CD4-positive, alpha-beta T cell treated with Interleukin-10 for 1 hour (primary cell): ENCODE measurements around the gene LIN7B.
"Not testable (repeated sequence)": the region's sequence is repeated elsewhere in the genome, so short reads cannot be mapped to it uniquely, and the experiment has no call there.

ENCODE experiments used
- DNase-seq: peaks from one replicate; pipeline ENCODE4 v3.0.0-alpha.2; 2020

Gene LIN7B

DNA sequence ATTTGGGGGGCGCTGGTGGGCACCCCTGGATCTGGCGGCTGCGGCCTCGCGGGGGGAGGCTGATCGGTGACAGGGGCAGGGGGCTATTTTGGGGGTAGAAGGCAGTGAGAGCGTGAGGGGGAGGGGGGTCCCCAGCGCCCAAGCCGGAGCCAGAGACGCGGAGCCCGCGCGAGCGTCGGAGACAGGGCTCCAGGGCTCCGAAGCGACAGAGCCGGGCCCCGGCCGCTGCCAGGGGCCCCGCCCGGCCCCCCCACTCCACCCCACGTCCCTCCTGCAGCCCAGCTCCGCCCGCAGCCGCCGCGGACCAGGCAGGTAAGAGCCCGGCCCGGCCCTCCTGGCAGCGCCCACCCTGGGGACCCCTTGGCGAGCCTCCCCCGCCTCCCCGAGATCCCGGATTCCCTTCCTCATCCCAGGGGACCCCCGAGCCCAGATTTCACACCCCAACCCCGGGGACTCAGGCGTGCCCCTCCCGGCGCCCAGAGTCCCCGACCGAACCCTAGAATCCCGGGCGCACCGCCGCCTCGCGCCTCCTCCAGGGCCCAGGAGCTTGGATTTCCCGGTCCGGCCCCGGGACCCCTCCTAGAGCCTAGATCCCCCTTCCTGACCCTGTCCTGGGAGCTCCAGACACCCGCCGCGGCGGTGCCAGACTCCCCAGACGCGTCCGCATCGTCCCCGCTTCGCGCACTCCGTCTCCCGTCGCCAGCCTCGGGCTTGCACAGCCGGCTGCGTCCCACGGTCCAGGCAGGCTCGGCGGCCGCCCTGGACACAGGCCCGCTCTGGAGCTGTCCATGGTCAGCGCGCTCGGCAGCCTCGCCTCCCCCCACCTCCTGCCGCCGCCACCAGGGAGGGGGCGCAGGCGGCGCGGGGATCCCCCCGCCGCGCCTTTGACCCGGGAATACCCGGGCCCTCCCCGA, 5.5 kb downstream of the LIN7B start, which contains the start of gene PPFIA3:
TSS of gene PPFIA3 (plus strand) at position 134 of the 914 bp plus-strand sequence. CDS start 8,330 bp downstream, outside the sequence.
- peak; percentile 26 for DNase-seq

DNA sequence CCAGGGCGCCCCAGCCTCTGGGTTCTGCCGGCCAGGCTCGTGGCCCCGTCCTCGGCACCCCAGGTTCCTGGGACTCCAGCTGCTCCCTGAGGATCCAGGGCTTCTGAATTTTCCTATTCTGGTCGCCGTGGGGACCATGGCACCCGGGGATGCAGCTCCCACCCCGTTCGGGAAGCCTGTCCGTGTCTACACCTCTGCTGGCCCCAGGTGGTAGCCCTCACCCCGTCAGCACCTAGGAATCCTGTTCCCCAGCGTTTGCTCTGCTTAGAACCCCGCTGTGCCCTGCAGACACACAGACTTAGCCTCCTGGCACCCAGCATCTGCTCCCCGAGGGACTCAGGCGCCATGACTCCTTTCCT, 6.1 kb downstream of the LIN7B start:
- no peak for DNase-seq

DNA sequence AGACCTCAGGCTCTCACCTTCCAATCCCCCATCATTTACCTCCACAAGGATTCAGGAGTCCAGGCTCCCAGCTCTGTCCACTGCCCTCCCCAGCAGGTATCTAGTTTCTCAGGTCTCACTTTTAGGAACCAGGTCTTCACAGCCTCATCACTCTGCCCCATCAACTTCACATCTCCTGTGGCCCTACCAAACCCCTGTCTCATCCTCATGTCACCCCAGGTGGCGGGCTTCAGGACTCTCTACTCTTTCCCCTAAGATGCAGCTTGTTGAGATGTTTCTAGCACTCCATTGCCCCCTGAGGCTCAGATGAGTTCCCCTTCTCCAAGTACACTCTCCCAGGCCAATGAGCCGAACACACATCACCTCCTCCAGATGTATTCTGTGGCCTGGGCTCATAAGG, 6.7 kb downstream of the LIN7B start:
- no peak for DNase-seq

DNA sequence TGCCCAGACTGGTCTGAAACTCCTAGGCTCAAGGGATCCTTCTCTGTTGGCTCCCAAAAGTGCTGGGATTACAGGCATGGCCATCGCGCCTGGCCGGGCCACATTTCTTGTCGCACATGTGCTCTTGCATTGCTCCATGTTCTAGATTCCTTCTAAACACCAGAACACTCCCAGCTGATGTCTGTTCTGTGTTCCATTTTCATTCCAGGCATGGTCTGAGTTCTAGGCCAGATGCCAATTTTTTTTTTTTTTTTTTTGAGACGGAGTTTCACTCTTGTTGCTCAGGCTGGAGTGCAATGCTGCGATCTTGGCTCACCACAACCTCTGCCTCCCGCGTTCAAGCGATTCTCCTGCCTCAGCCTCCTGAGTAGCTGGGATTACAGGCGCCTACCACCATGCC, 7.7 kb downstream of the LIN7B start:
- not testable (repeated sequence) for DNase-seq

DNA sequence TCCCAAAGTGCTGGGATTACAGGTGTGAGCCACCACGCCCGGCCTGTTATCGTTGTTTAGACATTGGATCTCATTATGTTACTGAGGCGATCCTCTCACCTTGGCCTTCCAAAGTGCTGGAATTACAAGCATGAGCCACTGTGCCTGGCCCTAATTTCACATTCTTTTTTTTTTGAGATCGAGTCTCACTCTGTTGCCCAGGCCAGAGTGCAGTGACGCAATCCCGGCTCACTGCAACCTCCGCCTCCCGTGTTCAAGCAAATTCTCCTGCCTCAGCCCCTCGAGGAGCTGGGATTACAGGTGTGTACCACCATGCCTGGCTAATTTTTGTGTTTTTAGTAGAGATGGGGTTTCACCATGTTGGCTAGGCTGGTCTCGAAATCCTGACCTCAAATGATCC, 9.1 kb downstream of the LIN7B start:
- DNase-seq, result not testable (repeated sequence)

DNA sequence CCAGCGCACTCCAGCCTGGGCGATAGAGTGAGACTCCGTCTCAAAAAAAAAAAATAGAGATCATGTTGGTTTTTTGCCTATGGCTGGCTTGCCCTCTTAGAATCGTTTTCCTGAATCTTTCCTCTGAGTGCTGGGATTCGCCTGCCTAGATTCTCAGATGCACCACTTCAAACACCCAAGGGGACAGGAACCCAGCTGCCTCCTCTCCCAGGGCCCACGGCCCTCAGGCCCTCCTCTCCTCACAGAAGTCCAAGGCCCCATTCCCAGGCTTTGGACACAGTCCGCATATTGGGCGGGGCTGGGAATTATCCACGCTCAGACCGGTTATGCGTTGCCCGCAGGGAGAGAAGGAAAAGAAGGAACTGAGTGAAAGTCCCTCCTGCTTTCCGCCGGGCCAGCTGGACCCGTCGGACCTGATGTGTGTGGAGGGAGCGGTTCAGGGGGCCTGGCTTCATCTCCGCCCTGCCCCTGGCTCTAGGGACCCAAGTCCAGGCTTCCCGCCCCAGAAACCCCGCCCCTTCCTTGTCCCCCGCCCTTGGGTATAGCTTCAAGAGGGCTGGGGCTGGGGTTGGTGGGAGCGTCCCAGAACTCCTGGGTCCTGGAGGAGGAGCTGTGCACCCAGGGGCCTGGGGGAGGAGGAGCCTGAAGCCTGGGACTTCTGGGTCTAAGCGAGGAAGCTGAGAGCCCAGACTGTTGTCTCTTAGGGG, 11.0 kb downstream of the LIN7B start:
- DNase-seq, result no peak

DNA sequence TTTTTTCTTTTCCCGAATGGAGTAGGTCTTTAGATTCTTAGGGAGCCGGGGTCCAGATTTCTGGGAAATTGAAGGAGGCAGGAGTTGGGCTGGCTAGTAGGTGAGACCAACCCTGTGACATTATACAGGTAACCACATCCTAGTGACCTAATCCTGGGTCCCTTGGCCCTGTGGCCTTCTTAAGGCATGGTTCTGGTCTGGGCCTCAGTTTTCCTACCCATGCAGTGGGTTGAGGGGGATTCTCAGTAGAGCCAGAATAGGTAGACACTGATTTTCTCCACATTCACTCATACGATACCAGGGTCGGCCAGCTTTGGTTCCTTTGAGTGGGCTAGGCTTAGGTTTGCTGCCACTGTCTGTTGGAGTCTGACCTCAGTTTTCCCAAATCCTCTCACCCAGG, 12.4 kb downstream of the LIN7B start:
- no peak for DNase-seq

DNA sequence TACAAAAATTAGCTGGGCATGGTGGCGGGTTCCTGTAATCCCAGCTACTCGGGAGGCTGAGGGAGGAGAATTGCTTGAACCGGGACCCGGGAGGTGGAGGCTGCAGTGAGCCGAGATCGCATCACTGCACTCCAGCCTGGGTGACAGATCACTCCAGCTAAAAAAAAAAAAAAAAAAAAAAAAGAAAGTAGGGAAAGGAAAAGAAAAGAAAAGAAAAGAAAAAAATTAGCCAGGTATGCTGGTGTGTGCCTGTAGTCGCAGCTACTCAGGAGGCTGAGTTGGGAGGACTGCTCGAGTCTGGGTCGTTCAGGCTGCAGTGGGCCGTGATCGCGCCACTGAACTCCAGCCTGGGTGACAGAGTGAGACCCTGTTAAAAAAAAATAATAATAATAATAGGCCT, 13.1 kb downstream of the LIN7B start:
- not testable (repeated sequence) for DNase-seq

DNA sequence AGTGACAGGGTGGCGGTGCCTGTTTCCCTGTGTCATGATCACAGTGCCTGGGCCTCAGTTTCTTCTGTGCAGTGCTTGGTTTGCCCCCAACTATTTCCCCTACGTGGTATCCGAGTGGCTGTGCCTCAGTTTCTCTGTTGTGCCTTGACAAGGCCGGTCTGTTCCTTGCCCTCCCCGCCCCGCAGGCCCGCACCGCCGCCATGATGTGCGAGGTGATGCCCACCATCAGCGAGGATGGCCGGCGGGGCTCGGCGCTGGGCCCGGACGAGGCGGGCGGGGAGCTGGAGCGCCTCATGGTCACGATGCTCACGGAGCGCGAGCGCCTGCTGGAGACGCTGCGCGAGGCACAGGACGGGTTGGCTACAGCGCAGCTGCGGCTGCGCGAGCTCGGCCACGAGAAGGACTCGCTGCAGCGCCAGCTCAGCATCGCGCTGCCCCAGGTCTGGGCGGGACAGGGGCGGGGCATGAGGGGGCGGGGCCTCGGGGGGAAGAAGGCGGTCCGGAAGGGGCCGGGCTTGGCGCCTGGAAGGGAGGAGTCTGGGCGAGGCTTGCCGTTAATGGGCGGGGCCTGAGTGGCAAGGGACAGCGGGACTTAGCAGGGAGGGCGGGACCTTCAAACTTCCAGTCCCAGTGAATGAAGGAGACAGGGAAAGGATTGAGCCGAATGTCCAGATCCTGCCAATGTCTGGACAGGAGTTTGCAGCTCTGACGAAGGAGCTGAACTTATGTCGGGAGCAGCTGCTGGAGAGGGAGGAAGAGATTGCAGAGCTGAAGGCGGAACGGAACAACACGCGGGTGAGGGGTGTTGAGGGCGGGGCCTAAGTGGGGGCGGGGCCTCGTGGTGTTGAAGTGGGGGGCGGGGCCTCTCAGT, 13.7 kb downstream of the LIN7B start:
- DNase-seq, result peak; percentile 97

DNA sequence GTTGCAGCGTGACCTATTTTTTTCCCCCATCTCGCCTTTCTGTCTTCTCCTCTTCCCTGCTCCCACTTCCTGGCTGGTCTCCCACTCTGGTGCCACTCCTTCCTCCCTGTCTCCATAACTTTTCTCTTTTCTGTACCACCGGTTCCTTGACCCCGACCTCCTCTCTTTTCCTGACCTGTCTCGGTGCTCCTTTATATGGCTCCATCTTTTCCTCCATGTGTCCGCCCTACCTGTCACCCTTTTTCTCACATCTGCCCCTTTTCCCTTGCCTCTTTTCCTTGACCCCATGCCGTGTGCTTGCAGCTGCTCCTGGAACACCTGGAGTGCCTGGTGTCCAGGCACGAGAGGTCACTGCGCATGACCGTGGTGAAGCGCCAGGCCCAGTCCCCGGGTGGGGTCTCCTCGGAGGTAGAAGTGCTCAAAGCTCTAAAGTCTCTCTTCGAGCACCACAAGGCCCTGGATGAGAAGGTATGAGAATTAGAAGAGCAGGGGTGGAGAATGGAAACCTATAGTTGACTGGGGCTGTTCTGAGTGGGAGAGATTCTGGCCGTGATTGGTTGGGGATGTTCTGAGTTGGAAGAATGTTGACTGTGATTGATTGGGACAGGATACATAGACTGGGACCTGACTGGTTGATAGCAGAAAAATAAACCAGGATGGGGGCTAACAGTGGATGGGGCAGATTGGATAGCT, 14.5 kb downstream of the LIN7B start:
- no peak for DNase-seq

DNA sequence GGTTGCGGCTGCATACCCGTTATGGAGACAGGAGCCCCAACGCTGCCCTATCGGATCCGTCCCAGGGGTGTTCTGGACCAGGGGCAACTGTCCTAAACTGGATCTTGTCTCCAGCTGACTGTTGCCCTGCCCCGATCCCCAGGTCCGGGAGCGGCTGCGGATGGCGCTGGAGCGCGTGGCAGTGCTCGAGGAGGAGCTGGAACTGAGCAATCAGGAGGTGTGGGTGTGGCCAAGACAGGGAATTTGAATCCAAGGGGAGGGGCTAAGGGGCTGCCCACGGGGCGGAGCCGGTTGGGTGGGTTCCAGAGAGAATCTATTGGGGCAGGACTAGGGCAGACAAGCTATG, 15.0 kb downstream of the LIN7B start:
- DNase-seq, result no peak

DNA sequence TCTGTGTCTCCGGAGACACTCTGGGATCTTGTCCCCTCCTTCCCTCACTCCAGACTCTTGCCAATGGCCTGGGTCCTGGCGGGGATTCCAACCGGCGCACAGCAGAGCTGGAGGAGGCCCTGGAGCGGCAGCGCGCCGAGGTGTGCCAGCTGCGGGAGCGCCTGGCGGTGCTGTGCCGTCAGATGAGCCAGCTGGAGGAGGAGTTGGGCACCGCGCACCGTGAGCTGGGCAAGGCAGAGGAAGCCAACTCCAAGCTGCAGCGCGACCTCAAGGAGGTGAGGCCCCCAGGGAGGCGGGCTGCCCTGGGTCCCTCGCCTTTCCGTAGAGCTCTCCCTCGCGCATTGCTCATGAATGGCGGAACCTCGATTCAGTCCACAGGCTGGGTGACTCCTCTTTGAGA, 16.2 kb downstream of the LIN7B start:
- DNase-seq, result no peak

DNA sequence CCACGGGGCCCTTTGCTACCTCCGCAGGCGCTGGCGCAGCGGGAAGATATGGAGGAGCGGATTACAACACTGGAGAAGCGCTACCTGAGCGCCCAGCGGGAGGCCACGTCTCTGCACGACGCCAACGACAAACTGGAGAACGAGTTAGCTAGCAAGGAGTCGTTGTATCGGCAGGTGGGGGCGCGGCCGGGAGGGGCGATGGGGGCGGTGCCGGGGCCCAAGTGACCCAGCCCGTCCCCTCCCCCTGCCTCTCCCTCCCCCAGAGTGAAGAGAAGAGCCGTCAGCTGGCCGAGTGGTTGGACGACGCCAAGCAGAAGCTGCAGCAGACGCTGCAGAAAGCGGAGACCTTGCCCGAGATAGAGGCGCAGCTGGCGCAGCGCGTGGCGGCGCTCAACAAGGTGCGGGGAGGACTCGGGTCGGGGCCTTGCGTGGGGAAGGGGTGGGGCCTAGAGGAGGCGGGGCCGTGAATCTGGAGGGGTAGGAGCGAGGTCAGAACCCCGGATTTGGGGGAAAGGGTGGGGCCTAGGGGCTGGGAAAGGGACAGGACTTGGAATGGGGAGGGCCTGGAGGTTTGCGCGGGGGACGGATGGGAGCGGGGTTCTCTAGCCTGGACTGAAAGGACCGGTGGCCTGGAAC, 18.9 kb downstream of the LIN7B start:
- peak; percentile 51 for DNase-seq

DNA sequence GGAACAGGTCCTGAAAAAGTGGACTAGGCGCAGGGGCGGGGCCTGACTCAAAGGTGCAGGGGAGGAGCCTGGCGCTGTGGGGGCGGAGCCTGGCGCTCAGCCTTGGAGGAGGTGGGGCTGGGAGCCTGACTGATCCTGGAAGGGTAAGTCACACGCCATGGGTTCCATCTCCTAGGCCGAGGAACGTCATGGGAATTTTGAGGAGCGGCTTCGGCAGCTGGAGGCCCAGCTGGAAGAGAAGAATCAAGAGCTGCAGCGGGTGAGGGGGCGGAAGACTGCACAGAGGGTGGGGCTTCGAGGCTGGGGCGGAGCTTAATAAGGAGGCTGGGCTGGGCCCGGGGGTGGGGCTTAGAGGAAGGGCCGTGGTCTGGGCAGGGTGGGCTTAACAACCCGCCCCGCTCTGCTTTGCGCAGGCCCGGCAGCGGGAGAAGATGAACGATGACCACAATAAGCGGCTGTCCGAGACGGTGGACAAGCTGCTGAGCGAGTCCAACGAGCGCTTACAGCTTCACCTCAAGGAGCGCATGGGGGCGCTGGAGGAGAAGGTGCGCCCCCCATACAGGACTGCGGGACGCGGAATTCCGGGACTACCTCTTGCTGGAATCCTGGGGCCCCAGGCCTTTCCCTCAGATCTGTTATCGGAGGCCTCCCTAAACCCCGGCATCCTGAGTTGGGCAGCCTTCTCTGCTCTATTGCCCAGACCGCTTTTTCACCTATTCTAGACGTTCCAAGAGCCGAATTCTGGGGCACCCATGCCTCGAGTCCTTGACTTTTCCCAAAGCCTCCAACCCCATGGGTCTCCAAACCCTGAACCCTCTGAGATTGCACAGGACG, 19.7 kb downstream of the LIN7B start:
- peak; percentile 60 for DNase-seq

DNA sequence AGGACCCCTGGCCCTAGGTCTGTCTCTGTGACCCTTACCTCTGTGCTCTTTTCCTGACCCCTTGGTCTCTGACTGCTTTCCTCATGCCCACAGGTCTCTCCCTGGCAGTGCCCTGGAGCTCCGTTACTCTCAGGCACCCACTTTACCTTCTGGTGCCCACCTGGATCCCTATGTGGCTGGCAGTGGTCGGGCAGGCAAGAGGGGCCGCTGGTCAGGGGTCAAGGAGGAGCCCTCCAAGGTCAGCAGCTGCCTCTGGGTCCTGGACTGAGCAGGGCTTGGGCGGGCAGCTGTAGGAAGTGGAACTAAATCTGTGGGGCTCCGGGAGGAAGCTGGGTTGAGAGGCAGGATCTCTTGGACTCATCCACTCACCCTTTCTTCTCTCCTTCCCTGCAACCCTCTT, 21.5 kb downstream of the LIN7B start:
- no peak for DNase-seq

DNA sequence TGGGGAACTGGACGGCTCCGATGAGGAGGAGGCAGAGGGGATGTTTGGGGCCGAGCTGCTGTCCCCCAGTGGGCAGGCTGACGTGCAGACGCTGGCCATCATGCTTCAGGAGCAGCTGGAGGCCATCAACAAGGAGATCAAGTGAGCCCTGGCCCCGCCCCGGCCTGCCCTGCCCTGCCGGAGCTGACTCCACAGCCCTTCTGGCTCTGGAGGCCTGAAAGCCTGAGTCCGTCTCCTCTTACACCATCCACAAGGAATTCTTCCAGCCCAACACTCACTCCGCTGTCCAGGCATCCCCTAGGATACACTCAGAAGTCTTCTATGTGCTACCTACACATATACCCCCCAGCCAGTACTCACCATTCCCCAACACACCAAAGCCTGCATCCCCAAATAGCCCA, 22.6 kb downstream of the LIN7B start:
- no peak for DNase-seq

DNA sequence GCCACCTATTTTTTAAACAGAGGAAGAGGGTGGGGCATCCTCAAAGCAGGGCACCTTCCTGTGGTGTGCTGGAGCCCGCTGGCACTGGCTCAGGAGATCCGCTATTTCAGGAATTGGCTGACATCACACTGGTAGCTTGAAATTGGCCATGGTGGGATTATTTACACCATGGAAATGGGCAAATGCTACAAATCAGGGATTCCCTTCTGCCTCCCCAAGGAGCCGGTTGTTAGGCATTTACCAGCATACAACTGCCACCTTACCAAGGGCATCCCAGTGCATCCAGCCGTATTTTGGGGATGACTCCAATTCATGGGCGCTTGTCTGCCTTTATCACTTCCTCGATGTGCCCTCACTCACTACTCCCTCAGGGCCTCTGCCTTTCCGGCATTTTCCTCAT, 26.8 kb downstream of the LIN7B start:
- no peak for DNase-seq

DNA sequence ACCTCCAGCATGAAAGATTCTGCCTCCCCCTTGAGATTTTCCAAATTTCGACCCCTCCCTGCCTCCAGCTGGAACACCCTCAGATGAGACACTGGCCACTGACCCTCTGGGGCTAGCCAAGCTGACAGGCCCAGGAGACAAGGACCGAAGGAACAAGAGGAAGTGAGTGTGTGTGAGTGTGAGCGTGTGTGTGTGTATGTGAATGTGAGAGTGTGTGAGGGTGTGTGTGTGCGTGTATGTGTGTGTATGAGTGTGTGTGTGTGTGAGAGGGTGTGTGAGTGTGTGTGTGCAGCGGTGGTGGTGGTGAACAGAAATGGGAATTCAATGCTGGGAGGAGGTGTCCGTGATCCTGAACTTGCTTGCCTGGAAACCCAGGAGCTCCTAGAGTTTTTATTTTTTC, 27.2 kb downstream of the LIN7B start:
- DNase-seq, result no peak

DNA sequence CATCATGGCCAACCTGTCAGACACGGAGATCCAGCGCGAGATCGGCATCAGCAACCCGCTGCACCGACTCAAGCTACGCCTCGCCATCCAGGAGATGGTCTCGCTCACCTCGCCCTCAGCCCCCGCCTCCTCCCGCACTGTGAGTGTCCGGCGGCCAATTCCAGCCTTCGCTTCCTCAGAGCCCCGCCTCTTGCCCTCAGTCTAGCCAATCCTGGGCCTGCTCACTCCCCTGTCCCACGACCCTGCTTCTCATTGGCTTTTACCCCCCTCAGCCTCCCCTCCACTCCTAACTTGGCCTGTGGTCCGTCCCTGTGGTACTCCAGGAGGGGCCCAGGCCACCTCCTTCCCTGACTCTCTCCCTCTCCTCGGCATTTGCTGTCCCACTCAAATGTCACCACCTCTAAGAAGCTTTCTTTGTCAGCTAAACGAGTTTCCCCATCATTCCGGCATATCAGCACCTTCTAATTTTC, 28.7 kb downstream of the LIN7B start:
- peak; percentile 66 for DNase-seq

DNA sequence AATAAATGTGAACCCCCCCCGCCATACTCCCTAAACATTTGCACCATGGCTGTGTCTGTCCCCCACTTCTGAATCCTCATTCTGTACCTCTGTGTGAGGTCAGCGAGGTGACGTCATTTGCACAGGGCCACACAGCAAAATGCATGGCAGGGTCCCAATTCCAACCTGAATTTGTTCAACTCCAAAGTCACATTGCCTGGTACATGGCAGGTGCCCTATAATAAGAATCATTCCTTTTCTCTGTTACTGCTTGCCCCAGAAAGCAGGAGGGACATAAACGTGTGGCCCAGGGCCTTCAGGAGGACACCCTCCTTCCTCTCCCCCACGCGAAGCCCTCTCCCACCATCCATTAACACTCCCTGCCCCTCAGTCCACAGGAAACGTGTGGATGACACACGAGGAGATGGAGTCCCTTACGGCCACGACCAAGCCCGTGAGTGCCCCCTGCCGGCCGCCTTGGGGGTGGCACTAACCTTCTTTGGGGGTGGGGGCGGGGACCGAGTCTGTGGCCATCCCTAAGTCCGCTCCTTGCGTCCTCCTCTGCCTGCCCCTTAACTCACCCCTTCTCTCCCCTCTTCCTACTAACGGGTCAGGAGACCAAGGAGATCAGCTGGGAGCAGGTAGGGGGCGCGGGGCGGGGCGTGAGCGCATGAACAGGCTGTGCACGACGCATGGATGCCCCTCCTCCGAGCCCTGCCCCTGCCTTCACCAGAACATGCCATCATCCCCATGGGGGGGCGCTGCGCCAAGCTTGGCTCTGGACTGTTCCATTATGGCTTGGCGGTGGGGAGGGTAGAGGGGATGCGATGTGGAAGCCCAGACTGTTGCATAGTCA, 31.6 kb downstream of the LIN7B start:
- peak; percentile 78 for DNase-seq
